Measurements from ENCODE around the gene ZDHHC1.

ZDHHC1 gene

DNA sequence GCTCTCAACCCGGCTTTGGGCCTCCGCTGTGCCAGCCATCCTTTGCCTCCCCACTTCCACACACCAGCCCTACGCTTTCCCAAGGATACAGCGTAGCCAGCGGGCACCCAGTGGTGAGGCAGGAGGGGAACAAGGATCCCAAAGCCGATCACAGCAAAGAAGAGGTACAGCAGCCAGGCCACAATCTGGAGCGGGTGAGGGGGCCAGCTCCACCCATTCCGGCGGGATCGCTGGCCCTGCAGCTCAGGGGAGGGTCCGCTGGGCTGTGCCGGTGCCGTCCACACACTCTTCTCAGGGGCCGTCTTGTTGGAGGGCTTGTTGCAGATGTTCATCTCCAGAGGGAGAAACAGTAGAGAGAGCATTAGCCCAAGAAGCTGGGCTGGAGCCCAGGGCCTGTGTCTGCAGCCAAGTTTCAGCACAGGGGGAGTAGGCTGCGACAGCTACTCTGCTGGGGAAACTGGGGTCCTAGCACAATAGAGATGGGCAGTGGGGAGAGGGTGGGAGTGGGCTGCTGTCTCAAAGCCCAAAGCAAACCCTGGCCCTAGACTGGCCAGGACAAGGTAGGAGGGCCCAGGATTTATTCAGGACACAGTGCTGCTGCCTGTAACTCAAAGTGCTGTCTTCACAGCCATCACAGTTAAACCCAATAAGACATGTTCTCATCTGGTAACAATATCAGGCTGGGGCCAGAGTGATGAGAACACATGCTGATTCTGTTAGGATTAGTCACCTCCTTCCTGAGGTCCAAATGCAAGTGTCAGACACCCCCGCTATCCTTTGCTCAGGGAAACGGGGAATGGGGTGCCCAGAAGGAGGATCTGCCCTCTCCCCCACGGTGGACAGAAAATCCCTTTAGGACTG lies 9.9 kb downstream of the ZDHHC1 start:
- Histone ChIP-seq H3K27ac (no peak overlapping the region), H3K4me3 (ENCODE audit: low read depth, low read length) (no peak overlapping the region), H3K4me2 (ENCODE audit: low read length) (no peak overlapping the region), H2AFZ (no peak overlapping the region), H3K4me1 (peaks cover 9% of the 10 kb centered on the region), H3K9ac (no peak overlapping the region), H3K79me2 (no peaks in the 10 kb centered on the region), H3K9me3 (ENCODE audit: control insufficient read depth, low read length) (no peaks in the 10 kb centered on the region), H3K27me3 (ENCODE audit: control insufficient read depth, insufficient read depth, low read length) (no peaks in the 10 kb centered on the region), H3K36me3 (ENCODE audit: control insufficient read depth, insufficient read depth, low read length) (no peaks in the 10 kb centered on the region)
- TF ChIP-seq, protein P1, sequence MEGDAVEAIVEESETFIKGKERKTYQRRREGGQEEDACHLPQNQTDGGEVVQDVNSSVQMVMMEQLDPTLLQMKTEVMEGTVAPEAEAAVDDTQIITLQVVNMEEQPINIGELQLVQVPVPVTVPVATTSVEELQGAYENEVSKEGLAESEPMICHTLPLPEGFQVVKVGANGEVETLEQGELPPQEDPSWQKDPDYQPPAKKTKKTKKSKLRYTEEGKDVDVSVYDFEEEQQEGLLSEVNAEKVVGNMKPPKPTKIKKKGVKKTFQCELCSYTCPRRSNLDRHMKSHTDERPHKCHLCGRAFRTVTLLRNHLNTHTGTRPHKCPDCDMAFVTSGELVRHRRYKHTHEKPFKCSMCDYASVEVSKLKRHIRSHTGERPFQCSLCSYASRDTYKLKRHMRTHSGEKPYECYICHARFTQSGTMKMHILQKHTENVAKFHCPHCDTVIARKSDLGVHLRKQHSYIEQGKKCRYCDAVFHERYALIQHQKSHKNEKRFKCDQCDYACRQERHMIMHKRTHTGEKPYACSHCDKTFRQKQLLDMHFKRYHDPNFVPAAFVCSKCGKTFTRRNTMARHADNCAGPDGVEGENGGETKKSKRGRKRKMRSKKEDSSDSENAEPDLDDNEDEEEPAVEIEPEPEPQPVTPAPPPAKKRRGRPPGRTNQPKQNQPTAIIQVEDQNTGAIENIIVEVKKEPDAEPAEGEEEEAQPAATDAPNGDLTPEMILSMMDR (IDR thresholded peaks at IDR 0.05): no peak

DNA sequence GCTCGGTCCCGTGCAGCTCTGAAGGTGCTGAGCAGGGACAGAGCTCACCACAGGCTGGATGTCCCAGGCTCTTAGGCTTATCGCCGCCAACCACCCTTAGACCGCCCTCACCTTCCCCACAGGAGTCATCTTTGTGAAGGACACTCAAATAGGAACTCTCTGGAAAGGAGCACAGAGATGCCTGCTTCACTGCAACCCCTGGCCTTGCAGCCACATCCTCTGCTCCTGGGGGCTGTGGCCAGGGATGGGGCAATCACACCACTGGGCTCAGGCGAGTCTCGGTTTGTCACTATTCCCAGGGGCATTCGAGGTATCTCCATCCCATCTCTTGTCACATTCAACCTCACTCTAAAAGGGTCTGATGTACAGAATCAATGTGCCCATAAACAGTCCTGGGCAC lies 10.9 kb downstream of the ZDHHC1 start:
- Histone ChIP-seq H3K9me3 (ENCODE audit: control insufficient read depth, low read length) (no peaks in the 10 kb centered on the region), H3K36me3 (ENCODE audit: control insufficient read depth, insufficient read depth, low read length) (no peaks in the 10 kb centered on the region), H3K27me3 (ENCODE audit: control insufficient read depth, insufficient read depth, low read length) (no peaks in the 10 kb centered on the region), H3K9ac (no peak overlapping the region), H3K79me2 (no peaks in the 10 kb centered on the region), H2AFZ (no peak overlapping the region), H3K27ac (no peak overlapping the region), H3K4me2 (ENCODE audit: low read length) (no peak overlapping the region), H3K4me3 (ENCODE audit: low read depth, low read length) (no peak overlapping the region), H3K4me1 (peaks cover 13% of the 10 kb centered on the region)
- TF ChIP-seq, protein P1 (IDR thresholded peaks at IDR 0.05): no peak

DNA sequence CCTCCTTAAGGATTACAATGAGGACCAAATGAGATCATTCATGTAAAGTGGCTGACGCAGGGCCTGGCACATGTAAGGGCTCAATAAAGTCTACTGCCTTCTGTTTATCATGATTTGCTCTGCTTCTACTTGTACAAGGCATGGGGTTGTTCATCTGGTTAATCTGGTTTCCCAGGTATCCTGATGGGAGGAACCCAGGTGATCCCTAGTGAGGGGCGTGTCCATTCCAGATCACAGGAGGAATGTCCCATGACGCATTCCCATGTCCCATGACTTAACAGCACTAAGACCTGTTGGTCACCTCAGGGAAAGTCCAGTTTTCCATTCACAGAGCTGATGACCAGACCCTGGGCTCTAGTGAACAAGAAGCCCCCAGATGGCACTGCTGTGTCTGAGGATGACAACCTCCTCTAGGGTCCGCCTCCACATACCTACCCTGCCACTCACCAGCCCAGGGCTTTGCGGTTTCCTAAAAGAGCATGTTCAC lies 11.5 kb downstream of the ZDHHC1 start:
- no peak overlapping the region for H2AFZ ChIP-seq
- H3K4me3 ChIP-seq (ENCODE audit: low read depth, low read length): no peak overlapping the region
- H3K27ac ChIP-seq: peak overlapping the region; percentile 7
- peak overlapping the region; percentile 0 for H3K4me2 ChIP-seq (ENCODE audit: low read length)
- no peaks in the 10 kb centered on the region for H3K36me3 ChIP-seq (ENCODE audit: control insufficient read depth, insufficient read depth, low read length)
- H3K9me3 ChIP-seq (ENCODE audit: control insufficient read depth, low read length): no peaks in the 10 kb centered on the region
- no peaks in the 10 kb centered on the region for H3K79me2 ChIP-seq
- peaks cover 17% of the 10 kb centered on the region for H3K4me1 ChIP-seq
- H3K27me3 ChIP-seq (ENCODE audit: control insufficient read depth, insufficient read depth, low read length): no peaks in the 10 kb centered on the region
- TF ChIP-seq, protein P1 (IDR thresholded peaks at IDR 0.05): no peak
- no peak overlapping the region for H3K9ac ChIP-seq

DNA sequence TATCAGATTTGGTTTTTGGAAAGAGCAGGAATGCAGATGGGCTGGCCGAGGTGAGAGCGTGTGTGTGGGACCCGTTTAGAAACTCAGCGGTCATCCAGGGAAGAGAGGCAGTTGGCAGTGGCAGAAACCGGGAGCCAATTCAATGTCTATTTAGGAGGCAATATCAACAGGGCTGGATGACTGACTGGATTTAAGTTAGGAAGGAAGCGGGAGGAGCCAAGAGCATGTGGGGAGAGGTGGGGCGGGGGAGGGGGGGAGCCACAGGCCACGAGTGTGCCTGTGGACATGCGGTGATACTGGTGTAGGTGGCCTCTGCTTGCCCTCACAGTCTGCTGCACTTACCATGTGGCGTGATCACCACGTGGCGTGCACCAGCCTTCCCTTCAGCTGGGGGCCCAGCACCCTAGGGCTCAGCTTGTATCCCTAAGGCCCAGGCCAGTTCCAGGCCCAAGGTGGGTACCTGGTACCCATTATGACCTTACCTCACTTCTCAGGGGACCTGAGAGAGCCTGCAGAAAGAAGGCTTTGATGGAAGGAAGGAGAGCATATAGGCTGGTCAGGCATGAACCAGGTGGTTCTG lies 12.2 kb downstream of the ZDHHC1 start:
- Histone ChIP-seq H3K4me2 (ENCODE audit: low read length) (peak overlapping the region; percentile 0), H3K9ac (no peak overlapping the region), H3K4me1 (peaks cover 19% of the 10 kb centered on the region), H3K79me2 (no peaks in the 10 kb centered on the region), H2AFZ (no peak overlapping the region), H3K27ac (no peak overlapping the region), H3K36me3 (ENCODE audit: control insufficient read depth, insufficient read depth, low read length) (no peaks in the 10 kb centered on the region), H3K9me3 (ENCODE audit: control insufficient read depth, low read length) (no peaks in the 10 kb centered on the region), H3K27me3 (ENCODE audit: control insufficient read depth, insufficient read depth, low read length) (no peaks in the 10 kb centered on the region), H3K4me3 (ENCODE audit: low read depth, low read length) (no peak overlapping the region)
- TF ChIP-seq, protein P1 (IDR thresholded peaks at IDR 0.05): no peak

Data from parathyroid adenoma (tissue), 2 donors.